Neuronal stem cell (in vitro differentiated cells): ENCODE data around the gene FATE1.

Experiments used
- DNase-seq: peaks from one replicate; pipeline ENCODE4 v3.0.0-alpha.2; 2013; ENCODE audit warnings: low spot score
- H2AFZ ChIP-seq: one replicate; pipeline ENCODE4 v1.6.1; 2013; ENCODE audit warnings: mild to moderate bottlenecking, low read length, inconsistent platforms
- H2AK5ac ChIP-seq: 2 replicates; pipeline ENCODE4 v1.6.1; 2013; ENCODE audit warnings: low read depth, mild to moderate bottlenecking, inconsistent platforms, low read length, moderate library complexity, mixed read lengths
- H2BK120ac ChIP-seq: 2 replicates; pipeline ENCODE4 v1.6.1; 2013; ENCODE audit warnings: low read depth, mild to moderate bottlenecking, inconsistent platforms, low read length, moderate library complexity, mixed read lengths
- H2BK12ac ChIP-seq: one replicate; pipeline ENCODE4 v1.6.1; 2013; ENCODE audit warnings: low read length, inconsistent platforms
- H2BK15ac ChIP-seq: 2 replicates; pipeline ENCODE4 v1.6.1; 2013; ENCODE audit warnings: mild to moderate bottlenecking, low read length, inconsistent platforms, mixed read lengths
- H2BK5ac ChIP-seq: one replicate; pipeline ENCODE4 v1.6.1; 2013; ENCODE audit warnings: inconsistent platforms, mild to moderate bottlenecking, low read length, moderate library complexity
- H3K14ac ChIP-seq: one replicate; pipeline ENCODE4 v1.6.1; 2013; ENCODE audit warnings: low read length, inconsistent platforms
- H3K18ac ChIP-seq: 2 replicates; pipeline ENCODE4 v1.6.1; 2013; ENCODE audit warnings: low read length, inconsistent platforms
- H3K23ac ChIP-seq: 2 replicates; pipeline ENCODE4 v1.6.1; 2013; ENCODE audit warnings: low read depth, mild to moderate bottlenecking, mixed read lengths, low read length, inconsistent platforms; ENCODE audit not compliant: poor library complexity
- H3K27ac ChIP-seq: replicated peaks from 3 replicates; pipeline ENCODE4 v1.5.1; 2013; ENCODE audit warnings: low read length, inconsistent platforms
- H3K27me3 ChIP-seq, 3 experiments: 2 replicates each; pipeline ENCODE4 v1.6.1; 2013; ENCODE audit warnings: low read length in 3 of 3, mild to moderate bottlenecking in 2 of 3, inconsistent platforms in 1 of 3, low read depth in 1 of 3, mixed read lengths in 1 of 3, moderate library complexity in 1 of 3; ENCODE audit not compliant: control insufficient read depth in 3 of 3, insufficient read depth in 3 of 3
- H3K36me3 ChIP-seq, 2 donors: replicated peaks in 1 of 2; 2 replicates each; pipeline ENCODE4 v1.6.1; 2013; ENCODE audit warnings: low read length in 2 of 2; ENCODE audit not compliant: control insufficient read depth in 2 of 2, insufficient read depth in 2 of 2
- H3K4ac ChIP-seq: 2 replicates; pipeline ENCODE4 v1.6.1; 2013; ENCODE audit warnings: inconsistent platforms, mild to moderate bottlenecking, low read length, moderate library complexity
- H3K4me1 ChIP-seq, 2 donors: 1 replicate in 1 of 2; 2 replicates in 1 of 2; pipeline ENCODE4 v1.6.1; 2013; ENCODE audit warnings: low read length in 2 of 2, low read depth in 1 of 2; ENCODE audit not compliant: control insufficient read depth in 2 of 2, insufficient read depth in 1 of 2
- H3K4me2 ChIP-seq: one replicate; pipeline ENCODE4 v1.6.1; 2013; ENCODE audit warnings: mild to moderate bottlenecking, low read length, inconsistent platforms; ENCODE audit not compliant: insufficient read depth, poor library complexity, severe bottlenecking
- H3K4me3 ChIP-seq, 2 donors: 2 replicates each; pipeline ENCODE4 v1.5.1; 2013; ENCODE audit warnings: low read length in 2 of 2, mild to moderate bottlenecking in 2 of 2, inconsistent platforms in 1 of 2, moderate library complexity in 1 of 2
- H3K79me1 ChIP-seq: one replicate; pipeline ENCODE4 v1.6.1; 2013; ENCODE audit warnings: low read depth, mild to moderate bottlenecking, inconsistent platforms, low read length, moderate library complexity
- H3K9ac ChIP-seq: one replicate; pipeline ENCODE4 v1.6.1; 2013; ENCODE audit warnings: mild to moderate bottlenecking, low read depth, low read length, inconsistent platforms; ENCODE audit not compliant: poor library complexity
- H3K9me3 ChIP-seq, 2 donors: replicated peaks in 1 of 2; 2 replicates each; pipeline versions ENCODE3 to v1.6.1; 2013; ENCODE audit warnings: low read length in 2 of 2, mild to moderate bottlenecking in 2 of 2, inconsistent platforms in 1 of 2, low read depth in 1 of 2, mixed read lengths in 1 of 2, moderate library complexity in 1 of 2; ENCODE audit not compliant: control insufficient read depth in 2 of 2, insufficient read depth in 1 of 2
- H4K8ac ChIP-seq: one replicate; pipeline ENCODE4 v1.6.1; 2013; ENCODE audit warnings: low read depth, mild to moderate bottlenecking, inconsistent platforms, low read length, moderate library complexity
- H4K91ac ChIP-seq: one replicate; pipeline ENCODE4 v1.6.1; 2013; ENCODE audit warnings: low read length, low read depth, mild to moderate bottlenecking, inconsistent platforms; ENCODE audit not compliant: poor library complexity
- WGBS, 2 donors: extraction: QIAGEN DNeasy Blood & Tissue Kit; methylation state at CpG; one replicate each; pipeline ENCODE4 v1.1.7; 2013; ENCODE audit warnings: missing lambda C conversion rate in 2 of 2, mixed read lengths in 1 of 2; ENCODE audit not compliant: insufficient read length in 2 of 2, insufficient replicate concordance in 1 of 2; ENCODE audit errors: extremely low coverage in 2 of 2; 5-methylcytosine and 5-hydroxymethylcytosine counted together

Gene FATE1

GRCh38 chrX:151701071-151701470 lies 14.8 kb upstream of the FATE1 start:
- Histone ChIP-seq H3K36me3 (no peaks in the 10 kb centered on the region), H2BK5ac (no peak overlapping the region), H3K27ac (no peak overlapping the region), H3K9ac (no peak overlapping the region), H2AK5ac (no peak overlapping the region), H3K4me3 (no peak overlapping the region), H3K18ac (no peak overlapping the region), H3K4me2 (no peak overlapping the region), H2AFZ (no peak overlapping the region), H3K23ac (no peak overlapping the region), H2BK120ac (no peak overlapping the region), H3K4me1 (peaks cover 0 to 6% of the 10 kb centered on the region in 2 donors), H2BK15ac (no peak overlapping the region), H4K91ac (no peak overlapping the region), H3K4ac (no peak overlapping the region), H3K79me1 (no peaks in the 10 kb centered on the region), H3K14ac (no peak overlapping the region), H4K8ac (no peak overlapping the region), H2BK12ac (no peak overlapping the region), H3K9me3 (no peaks in the 10 kb centered on the region), H3K27me3 (peaks cover 0 to 33% (median 0%) of the 10 kb centered on the region in 3 experiments)
- no peak for DNase-seq
- WGBS, 2 donors = no CpG with 5 or more reads among the region's 4 CpGs

DNA sequence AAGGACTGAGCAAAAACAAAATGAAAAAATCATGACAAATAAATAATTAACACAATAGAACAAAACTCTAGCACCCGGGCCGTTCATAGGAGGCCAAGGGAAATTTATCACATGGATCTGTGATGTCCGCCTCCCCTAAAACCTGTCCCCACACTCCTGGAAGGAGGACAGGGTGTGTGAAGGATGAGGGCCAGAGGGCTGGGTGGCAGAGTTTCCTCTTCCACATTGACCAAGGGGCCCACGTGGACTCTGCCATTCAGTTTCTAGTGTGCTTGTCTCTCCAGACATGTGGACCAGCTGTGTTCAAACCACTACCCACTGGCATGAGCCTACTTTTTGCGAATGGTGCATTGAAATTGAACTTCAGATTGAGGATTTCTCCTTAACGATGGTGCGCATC lies 14.3 kb upstream of the FATE1 start:
- H4K91ac ChIP-seq = no peak overlapping the region

DNA sequence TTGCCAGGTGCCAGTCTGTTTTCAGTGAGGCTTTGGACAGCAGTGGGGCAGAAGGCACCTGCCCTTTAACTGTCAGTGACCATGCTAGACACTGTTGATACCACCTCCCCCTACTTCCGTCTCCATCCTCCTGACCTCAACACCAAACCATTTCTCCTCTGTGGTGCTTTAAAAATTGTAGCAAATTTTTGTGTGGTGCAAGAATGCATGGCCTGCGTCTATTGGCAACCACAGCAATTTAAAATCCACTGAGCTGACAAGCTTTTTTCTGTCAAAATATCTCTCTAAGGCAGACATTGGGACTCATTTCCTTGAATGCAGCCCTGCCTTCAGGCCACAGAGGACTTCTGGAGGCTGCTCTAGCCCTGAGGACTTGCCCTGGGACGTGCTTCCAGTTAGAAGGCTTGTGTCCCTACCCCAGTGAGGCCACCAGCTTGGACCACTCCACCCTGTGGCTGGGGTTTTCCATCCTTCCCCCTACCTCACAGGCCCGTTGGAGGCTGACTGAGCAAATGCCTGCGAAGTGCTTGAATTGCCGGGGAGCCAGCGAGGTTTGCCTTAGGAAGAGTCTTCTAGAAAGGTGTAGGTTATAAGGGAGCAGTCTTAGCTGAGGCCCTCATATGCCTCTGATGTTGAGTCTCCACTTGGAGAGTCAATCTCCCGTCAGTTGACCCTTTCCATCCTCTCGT lies 13.7 kb upstream of the FATE1 start:
- no peak overlapping the region for H4K91ac ChIP-seq
- no peak for DNase-seq
- H3K79me1 ChIP-seq = no peaks in the 10 kb centered on the region
- H2AK5ac ChIP-seq = no peak overlapping the region
- H3K27me3 ChIP-seq = peaks cover 0 to 26% (median 0%) of the 10 kb centered on the region in 3 experiments
- no peak overlapping the region for H3K4me3 ChIP-seq
- no peak overlapping the region for H4K8ac ChIP-seq
- no peak overlapping the region for H3K18ac ChIP-seq
- no peak overlapping the region for H2BK5ac ChIP-seq
- H3K4me1 ChIP-seq = peaks cover 0 to 6% of the 10 kb centered on the region in 2 donors
- no peak overlapping the region for H3K23ac ChIP-seq
- no peak overlapping the region for H2BK120ac ChIP-seq
- H3K9me3 ChIP-seq = no peaks in the 10 kb centered on the region
- no peak overlapping the region for H3K14ac ChIP-seq
- H2BK12ac ChIP-seq = no peak overlapping the region
- no peak overlapping the region for H3K9ac ChIP-seq
- WGBS, 2 donors = no CpG with 5 or more reads among the region's 9 CpGs
- no peak overlapping the region for H3K27ac ChIP-seq
- no peak overlapping the region for H2AFZ ChIP-seq
- H3K4ac ChIP-seq = no peak overlapping the region
- H3K36me3 ChIP-seq = no peaks in the 10 kb centered on the region
- H3K4me2 ChIP-seq = no peak overlapping the region
- H2BK15ac ChIP-seq = no peak overlapping the region

More for the DNA sequence above, 14.3 kb upstream of the FATE1 start:
- Histone ChIP-seq H2BK12ac (no peak overlapping the region), H3K18ac (no peak overlapping the region), H3K79me1 (no peaks in the 10 kb centered on the region), H2AFZ (no peak overlapping the region), H3K14ac (no peak overlapping the region), H3K9ac (no peak overlapping the region), H3K4me3 (no peak overlapping the region), H3K4me1 (peaks cover 0 to 6% of the 10 kb centered on the region in 2 donors), H2BK15ac (no peak overlapping the region), H2AK5ac (no peak overlapping the region), H3K4ac (no peak overlapping the region), H3K27me3 (peaks cover 0 to 28% (median 0%) of the 10 kb centered on the region in 3 experiments), H2BK5ac (no peak overlapping the region), H3K36me3 (no peaks in the 10 kb centered on the region), H3K4me2 (no peak overlapping the region), H4K8ac (no peak overlapping the region), H3K23ac (no peak overlapping the region), H3K27ac (no peak overlapping the region), H2BK120ac (no peak overlapping the region), H3K9me3 (no peaks in the 10 kb centered on the region)
- no CpG with 5 or more reads among the region's 7 CpGs for WGBS, 2 donors
- DNase-seq = no peak

- Histone ChIP-seq H3K79me1 (no peaks in the 10 kb centered on the region), H3K18ac (no peak overlapping the region), H3K14ac (no peak overlapping the region), H2BK5ac (no peak overlapping the region), H3K36me3 (no peaks in the 10 kb centered on the region), H3K4me1 (peaks cover 0 to 6% of the 10 kb centered on the region in 2 donors), H3K4me3 (no peak overlapping the region), H3K9ac (no peak overlapping the region), H2AFZ (no peak overlapping the region), H3K27me3 (peaks cover 0 to 23% (median 0%) of the 10 kb centered on the region in 3 experiments), H3K4ac (no peak overlapping the region), H2BK12ac (no peak overlapping the region), H3K23ac (no peak overlapping the region), H3K9me3 (no peaks in the 10 kb centered on the region), H4K91ac (no peak overlapping the region), H2BK120ac (no peak overlapping the region), H2BK15ac (no peak overlapping the region), H3K27ac (no peak overlapping the region), H2AK5ac (no peak overlapping the region), H4K8ac (no peak overlapping the region), H3K4me2 (no peak overlapping the region)
- no CpG with 5 or more reads among the region's 7 CpGs for WGBS, 2 donors
- no peak for DNase-seq
These were observed 13.0 kb upstream of the FATE1 start for GRCh38 chrX:151702741-151703340.
